Stimulated activated CD8-positive, alpha-beta memory T cell treated with anti-CD3 and anti-CD28 coated beads, Interleukin-4, amount 100 ng/mL, for 24 hours (primary cell): Measurements from ENCODE around the gene HNRNPL.
"Not testable (repeated sequence)": the region's sequence is repeated elsewhere in the genome, so short reads cannot be mapped to it uniquely, and the experiment has no call there.

Experiments
- DNase-seq: peaks from one replicate; pipeline ENCODE4 v3.0.0-alpha.2; 2020; ENCODE audit warnings: low read depth

HNRNPL gene

DNA sequence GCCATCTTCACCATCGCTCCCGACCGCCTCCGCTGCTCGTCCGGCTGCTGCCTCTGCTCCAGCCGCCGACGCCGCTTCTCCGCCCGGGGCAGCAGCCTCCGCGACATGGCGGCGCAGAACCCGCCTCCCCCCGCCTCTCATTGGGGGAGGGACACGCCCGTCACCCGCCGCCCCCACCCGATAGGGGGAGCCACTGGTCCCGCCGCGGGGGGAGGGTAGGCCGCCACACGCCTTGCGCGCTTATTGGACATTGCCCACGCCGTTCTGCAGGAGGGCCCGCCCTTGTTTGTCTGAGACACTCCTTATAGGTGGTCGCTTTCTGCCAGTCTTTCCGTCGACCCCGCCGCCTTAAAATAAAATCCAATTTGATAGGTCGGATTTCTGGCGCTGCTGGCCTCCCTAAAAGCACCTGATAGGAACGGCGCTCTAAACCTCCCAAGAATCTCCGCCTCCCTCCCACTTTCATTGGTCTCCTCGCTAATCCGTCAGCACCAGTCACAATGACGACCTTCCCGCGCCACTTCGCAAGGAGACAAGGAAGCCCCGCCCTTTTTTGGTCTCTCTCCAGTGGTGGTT lies at the start of gene HNRNPL:
Gene HNRNPL (minus strand): TSS at position 127 of the 576 bp plus-strand sequence. CDS start 20 bp downstream, at position 107.
- peak; percentile 99 for DNase-seq

DNA sequence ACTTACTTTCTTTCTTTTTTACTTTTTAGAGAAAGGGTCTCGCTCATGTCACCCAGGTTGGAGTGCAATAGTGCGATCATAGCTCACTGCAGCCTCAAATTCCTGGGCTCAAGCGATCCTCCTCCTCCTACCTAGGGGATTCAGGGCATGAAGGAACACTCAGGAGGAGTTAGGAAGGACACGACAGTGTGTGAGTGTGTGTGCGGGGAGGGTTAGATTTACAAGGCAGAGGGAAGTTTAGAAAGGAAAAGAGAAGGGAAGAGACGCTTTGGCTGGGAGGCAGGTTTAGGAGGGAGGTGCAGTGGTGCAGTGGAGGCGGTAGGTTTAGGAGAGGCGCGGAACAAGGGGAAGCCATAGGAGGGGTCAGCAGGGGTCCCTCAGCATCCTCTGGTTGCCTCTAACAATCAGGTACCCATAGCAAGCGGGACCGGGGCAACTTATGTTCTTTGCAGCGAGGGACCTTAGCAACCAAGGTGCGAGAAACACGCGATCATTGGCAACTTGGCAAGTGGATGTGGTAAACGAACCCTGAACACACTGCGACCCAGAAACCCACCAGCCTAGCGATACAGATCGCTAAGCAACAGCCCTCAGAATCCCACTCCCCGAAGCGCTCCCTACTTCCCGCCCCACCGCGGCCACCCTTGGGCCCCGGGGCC lies 49.1 kb upstream of the HNRNPL start:
- DNase-seq: peak; percentile 15

DNA sequence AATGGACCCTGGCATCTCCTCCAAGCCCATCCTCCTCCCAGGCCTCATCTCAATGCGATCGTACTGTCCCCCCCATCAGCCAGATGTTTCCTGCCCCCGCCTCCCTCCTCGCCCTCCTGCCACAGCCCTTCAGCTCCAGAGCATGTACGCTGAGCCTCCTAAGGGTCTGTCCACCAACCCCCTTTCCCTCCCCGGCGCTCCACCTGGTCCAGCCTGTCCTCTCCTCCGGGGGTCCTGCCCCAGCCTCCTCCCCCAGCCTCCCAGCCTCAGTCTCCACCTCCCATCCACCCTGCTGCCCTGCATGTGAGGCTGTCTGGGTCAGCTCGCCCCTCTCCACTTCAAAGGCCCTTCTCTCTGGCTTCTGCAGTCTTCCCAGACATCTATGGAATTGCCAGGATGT lies 45.2 kb upstream of the HNRNPL start:
- DNase-seq: no peak

DNA sequence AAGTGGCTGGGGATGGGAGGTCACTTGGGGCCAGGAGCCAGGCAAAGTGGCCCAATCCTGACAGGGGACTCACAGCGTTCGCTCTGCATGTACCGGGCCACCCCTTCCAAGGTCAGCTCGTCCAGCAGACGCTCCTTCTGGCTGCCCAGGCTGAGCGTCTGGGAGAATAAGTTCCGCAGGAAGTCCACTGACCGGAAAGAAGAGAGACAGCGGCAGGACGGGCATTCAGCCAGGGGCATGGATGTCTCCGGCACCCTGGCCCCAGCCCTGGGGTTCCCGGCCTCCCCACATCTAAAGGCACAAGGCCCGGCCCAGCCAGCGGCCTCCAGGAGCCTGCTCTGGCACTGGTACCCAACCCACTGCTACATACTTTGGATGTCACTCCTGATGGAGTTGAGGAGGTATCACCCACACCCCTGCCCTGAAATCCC lies 43.6 kb upstream of the HNRNPL start:
- no peak for DNase-seq

GRCh38 chr19:38892841-38893240 lies 43.1 kb upstream of the HNRNPL start:
- DNase-seq: no peak

GRCh38 chr19:38891771-38892170 lies 42.0 kb upstream of the HNRNPL start:
- no peak for DNase-seq

- no peak for DNase-seq
Observed at GRCh38 chr19:38890686-38891085, 40.9 kb upstream of the HNRNPL start.

DNA sequence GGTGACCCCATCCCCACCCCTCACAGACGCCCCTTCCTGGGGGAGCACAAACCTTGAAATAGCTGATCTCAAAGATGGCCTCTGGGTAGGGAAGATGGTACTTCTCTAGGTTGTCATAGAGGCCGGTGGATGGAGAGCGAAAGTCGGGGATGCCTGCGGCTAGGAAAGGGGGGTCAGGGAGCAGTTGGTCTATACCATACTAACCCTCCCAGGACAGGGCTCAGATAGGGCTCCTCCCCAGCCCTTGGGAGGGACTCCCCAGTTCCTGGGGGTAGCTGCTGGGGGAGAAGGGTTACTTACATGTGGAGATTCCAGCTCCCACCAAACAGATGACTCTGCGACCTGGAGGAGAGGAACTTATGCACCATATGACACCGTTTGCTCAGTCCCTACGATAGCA lies 40.0 kb upstream of the HNRNPL start:
- DNase-seq: no peak

GRCh38 chr19:38888876-38889275 lies 39.1 kb upstream of the HNRNPL start:
- DNase-seq: no peak

DNA sequence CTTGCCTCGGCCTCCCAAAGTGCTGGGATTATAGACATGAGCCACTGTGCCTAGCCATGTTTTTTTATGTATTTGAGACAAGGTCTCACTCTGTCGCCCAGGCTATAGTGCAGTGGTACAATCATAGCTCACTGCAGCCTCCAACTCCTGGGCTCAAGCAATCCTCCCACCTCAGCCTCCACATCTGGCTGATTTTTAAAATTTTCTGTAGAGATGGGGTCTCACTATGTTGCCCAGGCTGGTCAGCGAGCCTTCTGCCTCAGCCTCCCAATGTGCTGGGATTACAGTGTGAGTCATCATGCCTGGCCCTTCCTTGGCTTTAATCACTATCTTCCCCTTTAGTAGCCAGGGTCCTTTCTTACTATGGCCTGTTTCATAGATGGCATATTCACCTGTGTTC lies 34.9 kb upstream of the HNRNPL start:
- DNase-seq: not testable (repeated sequence)

GRCh38 chr19:38883286-38883685 lies 33.5 kb upstream of the HNRNPL start:
- DNase-seq: no peak

GRCh38 chr19:38880882-38881609 lies 31.3 kb upstream of the HNRNPL start:
- no peak for DNase-seq

GRCh38 chr19:38880076-38880881 lies 30.5 kb upstream of the HNRNPL start:
- DNase-seq: no peak

GRCh38 chr19:38879400-38879751 lies 29.6 kb upstream of the HNRNPL start:
- no peak for DNase-seq

- no peak for DNase-seq
Observed at GRCh38 chr19:38878575-38879399, 29.0 kb upstream of the HNRNPL start.

GRCh38 chr19:38877781-38878574 lies 28.2 kb upstream of the HNRNPL start, which contains the start of gene RINL:
TSS of gene RINL (minus strand) at chr19:38878275. CDS start at chr19:38876742, 1,533 bp downstream.
- DNase-seq: peak; percentile 58

DNA sequence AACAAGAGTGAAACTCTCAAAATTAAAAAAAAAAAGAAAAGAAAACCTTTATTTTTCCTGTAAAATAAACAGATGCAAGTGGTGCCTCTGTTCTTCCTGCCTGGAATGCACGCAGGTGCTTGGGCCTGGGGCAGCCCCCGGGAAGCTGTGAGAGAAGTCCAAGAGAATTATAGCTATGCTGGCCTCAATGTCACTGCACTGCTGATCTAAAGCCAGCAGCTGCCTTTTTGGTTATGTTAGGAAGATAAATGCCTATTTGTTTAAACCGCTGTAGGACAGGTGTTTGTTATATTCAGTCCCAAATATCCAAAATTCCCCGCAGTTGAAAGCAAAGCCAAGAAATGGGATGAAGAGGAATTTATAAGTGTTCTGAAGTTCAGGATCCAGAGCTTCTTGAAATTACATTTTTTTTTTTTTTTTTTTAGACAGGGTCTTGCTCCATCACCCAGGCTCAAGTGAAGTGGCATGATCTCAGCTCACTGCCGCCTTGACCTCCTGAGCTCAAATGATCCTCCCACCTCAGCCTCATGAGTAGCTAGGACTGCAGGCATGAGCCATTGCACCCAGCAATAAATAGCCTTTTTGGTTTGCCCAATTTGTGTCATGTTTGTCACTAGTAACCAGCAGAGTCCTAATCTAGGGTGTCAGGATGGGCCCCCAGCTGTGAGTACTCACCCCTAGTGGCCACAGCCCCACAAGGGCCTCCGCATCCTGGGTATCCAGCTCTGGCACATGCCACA lies 26.0 kb upstream of the HNRNPL start:
- DNase-seq: no peak

GRCh38 chr19:38873400-38873799 lies 23.6 kb upstream of the HNRNPL start:
- not testable (repeated sequence) for DNase-seq

- no peak for DNase-seq
Observed at GRCh38 chr19:38870612-38871011, 20.8 kb upstream of the HNRNPL start.
